GM21825 (cell line): ENCODE data around the gene TUBGCP5.
"Not testable (repeated sequence)": the region's sequence is repeated elsewhere in the genome, so short reads cannot be mapped to it uniquely, and the experiment has no call there.

ENCODE experiments used
- ATAC-seq: cut with Tn5 transposase; IDR thresholded peaks from one replicate; pipeline ENCODE4 v1.9.1; 2021; ENCODE audit warnings: mild to moderate bottlenecking, moderate library complexity; ENCODE audit not compliant: unreplicated experiment

Gene TUBGCP5

DNA sequence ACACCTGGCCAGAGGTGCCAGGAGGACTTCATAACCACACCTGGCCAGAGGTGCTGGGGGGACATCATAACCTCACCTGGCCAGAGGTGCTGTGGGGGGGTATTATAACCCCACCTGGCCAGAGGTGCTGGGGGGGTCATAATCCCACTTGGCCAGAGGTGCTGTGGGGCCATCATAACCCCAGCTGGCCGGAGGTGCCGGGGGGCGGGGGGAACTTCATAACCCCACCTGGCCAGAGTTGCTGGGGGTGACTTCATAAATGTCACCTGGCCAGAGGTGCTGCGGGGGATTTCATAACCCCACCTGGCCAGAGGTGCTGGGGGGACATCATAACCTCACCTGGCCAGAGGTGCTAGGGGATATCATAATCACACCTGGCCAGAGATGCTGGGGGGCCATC lies 4.2 kb upstream of the TUBGCP5 start:
- ATAC-seq, result not testable (repeated sequence)

DNA sequence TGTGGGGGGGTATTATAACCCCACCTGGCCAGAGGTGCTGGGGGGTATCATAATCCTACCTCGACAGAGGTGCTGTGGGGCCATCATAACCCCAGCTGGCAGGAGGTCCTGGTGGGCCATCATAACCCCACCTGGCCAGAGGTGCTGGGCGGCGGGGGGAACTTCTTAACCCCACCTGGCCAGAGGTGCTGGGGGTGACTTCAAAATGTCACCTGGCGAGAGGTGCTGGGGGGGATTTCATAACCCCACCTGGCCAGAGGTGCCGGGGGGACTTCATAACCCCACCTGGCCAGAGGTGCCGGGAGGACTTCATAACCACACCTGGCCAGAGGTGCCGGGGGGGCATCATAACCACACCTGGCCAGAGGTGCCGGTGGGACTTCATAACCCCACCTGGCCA lies 2.4 kb upstream of the TUBGCP5 start:
- not testable (repeated sequence) for ATAC-seq

DNA sequence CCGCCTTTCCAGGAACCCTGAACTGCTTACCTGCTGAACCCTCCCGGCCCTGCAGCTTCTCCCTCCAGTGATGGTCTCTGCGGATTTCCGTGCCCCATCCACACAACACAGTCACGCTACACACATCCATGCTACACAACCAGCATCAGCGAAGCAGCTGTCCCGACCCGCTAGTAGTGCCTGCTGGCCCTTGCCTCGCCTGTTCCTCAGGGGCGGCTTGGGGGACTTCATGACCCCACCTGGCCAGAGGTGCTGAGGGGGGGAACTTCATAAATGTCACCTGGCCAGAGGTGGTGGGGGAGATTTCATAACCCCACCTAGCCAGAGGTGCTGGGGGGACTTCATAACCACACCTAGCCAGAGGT lies 530 bp upstream of the TUBGCP5 start:
- ATAC-seq, result no peak

DNA sequence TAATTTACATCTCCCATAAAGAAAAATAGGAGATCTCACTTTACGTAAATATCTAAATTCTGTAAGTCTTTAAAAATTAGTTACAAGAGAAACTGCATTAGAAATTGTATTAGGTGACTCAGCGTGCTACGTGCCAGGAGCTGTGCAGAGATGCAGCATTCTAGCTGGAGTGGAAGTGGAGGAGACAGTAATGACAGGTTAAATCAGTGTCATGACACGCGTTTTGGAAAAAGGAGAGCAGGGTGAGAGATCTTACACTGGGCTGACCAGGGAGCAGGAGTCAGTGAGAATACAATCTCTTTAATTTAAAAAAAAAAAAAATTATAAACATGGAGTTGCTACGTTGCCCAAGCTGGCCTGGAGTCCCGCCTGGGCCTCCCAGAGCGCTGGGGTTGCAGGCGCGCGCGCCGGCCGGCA lies 635 bp downstream of the TUBGCP5 start:
- peak; percentile 6 for ATAC-seq

DNA sequence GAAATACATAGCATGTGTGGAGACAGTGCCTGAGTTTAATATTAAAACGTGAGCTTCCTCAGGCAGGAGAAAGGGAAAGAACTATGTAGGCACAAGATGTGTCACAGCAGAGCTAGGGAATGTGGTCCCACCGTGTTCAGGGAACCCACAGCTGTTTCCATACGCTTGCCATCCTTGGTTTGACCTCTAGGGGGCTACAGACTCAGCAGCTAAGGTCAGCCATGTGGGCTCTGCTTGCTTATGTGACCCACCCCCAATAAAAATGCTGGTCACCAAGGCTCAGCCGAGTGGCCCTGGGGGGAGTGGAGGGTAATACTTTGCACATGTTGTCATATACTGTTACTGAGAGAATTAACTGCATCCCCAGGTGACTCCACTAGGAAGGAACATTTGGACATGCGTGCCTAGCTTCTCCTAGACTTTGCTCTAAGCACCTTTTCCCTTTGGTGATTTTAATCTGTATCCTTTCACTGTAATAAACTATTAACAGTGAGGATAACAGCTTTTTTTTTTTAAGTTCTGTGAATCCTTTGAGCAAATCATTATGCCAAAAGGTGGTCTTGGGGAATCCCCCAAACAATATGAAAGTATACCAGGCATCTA lies 3.3 kb downstream of the TUBGCP5 start:
- ATAC-seq, result no peak

DNA sequence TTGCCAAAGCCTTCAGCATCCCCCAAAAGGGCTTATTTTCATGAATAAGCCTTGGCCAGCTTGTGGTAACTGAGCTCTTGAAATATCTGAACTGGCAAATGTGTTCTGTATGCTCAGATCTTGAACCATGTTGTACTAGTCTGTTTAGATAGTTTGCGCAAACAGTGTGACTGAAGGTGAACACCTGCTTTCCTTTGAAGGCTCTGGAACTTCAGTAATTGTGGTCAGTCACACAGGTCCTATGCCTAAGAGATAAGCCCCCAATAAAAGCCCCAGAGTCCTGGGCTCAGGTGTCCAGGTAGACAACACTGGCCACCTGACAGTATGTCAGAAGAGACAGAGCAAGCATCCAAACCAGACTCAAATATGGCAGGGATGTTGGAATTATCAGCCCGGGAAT lies 5.4 kb downstream of the TUBGCP5 start:
- no peak for ATAC-seq

DNA sequence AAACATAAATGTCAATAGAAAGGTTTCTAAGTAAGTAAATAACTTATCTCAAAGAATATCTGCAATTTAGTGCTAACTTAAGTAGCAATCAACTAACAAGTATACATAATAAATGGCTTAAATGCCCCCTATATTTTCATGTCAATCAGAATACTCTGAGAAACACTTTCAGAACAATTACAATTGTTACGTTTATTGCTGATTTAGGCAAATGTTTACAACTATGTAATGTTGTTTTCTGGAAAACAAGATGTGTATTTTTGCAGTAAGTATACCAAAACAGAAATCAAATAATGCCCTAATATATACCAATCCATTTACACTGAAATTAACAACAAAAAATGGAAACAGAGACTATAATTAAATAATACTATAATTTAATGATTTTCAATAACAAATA lies 13.2 kb downstream of the TUBGCP5 start:
- ATAC-seq, result no peak

DNA sequence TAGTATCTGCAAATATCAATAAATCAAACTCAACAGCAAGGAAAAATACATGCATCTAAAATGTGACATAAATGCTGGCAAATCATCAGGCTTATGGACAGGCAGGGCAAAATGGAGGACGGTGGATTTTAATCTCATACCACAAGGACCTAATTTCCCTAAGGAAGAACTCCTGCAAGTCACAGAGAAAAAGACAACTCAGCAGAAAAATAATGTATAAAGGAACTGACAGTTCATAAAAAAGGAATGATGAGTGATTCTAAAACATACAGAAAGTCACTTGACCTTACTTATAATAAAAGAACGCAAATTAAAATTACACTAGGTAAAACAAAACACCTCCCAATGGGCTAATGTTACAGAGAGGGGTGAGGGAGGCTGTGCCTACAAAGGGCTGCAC lies 17.2 kb downstream of the TUBGCP5 start:
- ATAC-seq, result no peak

DNA sequence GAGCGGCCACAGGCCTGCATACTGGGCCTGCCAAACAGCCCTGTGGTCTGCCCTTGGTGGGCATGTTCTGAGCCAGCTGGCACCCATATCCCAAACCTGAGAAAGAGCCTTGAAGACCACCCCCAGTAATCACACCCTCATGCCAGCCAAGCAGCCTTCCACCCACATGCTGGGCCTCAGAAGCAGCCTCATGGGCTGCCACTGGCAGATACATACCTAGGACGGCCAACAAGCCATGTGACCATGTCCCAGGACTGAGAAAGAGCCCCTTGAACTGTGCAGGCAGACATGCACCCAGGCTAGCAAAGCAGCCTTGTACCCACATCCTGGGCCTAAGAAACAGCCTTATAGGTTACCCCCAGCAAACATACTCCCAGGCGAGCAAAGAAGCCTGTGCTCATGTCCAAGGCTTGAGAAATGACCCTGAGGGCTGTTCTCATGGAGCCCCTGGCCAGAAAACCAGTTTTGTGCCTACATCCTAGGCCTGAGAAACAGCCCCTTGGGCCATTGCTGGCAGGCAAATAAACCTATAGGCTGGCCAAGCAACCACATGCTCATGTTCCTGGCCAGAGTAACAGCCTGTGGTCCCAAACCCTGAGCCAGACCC lies 24.9 kb downstream of the TUBGCP5 start:
- ATAC-seq, result no peak

DNA sequence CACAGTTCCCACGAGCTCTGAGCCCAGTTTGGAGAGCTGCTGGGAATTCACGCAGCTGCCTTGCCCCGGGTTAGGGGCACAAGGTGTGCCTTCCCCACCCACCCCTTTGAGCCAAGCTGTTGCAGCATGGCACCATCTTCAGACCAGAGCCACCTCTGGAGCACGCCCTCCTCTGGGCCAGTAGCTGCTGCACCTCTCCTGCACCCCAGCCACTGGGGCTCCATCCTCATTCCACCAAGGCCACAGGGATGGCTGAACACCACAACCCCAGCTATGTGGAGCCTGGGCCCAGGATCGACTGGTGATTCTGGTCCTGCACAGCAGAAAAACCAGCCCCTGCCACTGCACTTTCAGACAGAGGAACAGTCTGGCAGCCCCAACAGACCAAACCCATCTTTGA lies 25.7 kb downstream of the TUBGCP5 start:
- no peak for ATAC-seq

DNA sequence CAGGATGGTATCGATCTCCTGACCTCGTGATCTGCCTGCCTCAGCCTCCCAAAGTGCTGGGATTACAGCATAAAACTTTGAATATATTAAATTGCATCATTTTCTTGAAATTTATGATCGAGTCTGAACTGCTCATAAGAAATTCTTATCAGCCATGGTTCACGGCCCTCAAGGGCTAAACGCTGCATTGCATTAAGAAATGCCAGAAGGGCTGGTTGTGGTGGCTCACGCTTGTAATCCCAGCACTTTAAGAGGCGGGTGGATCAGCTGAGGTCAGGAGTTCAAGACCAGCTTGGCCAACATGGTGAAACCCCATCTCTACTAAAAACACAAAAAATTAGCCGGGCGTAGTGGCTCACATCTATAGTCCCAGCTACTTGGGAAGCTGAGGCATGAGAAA lies 26.8 kb downstream of the TUBGCP5 start:
- ATAC-seq, result not testable (repeated sequence)

DNA sequence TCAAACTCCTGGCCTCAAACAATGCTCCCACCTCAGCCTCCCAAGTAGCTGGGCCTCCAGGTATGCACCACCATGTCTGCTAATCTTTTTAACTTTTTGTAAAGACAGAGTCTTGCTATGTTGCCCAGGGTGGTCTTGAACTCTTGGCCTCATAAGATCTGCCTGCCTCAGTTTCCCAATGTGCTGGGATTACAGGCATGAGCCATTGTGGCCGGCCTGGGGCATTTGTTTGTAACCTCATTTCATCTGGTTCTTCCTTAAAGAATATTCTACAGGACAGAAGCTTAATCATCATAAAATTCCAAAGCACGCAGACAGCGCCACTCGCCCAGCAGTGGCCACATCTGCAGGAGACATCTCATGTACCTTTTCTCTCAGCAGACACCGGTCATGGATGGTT lies 35.6 kb downstream of the TUBGCP5 start:
- no peak for ATAC-seq

DNA sequence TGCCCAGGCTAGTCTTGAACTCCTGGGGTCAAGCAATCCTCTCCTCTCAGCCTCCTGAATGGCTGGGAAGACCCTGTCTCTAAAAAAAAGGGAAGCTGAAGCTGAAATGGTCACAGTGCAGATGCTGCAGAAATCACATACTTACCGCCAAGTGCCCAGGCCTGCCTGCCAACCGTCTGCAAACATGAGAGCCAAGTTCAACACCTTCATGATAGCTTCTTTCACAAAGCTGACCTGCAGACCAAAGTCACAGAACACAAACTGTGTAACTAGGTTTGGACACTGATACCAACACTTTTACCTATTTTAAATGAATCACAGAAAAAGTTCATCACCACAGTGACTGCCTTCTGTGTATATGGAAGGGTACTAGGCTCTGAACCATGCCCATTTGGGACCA lies 36.4 kb downstream of the TUBGCP5 start:
- no peak for ATAC-seq

DNA sequence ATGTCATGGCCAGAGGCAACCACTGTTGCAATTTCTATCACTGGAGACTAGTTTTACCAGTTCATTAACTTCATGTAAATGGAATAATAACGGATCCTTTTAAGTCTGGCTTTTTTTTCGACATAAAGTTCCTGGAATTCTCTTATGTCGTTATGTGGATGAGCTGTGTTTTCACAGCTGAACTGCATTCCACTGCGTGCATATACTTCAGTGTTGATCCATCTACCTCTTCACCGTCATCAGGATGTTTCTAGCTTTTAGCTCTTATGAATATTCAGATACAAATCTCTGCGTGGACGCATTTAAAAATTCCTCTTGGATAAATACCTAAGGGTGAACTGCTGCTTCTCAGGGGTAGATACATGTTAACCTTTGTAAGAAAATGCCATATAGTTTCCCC lies 43.6 kb downstream of the TUBGCP5 start:
- no peak for ATAC-seq

DNA sequence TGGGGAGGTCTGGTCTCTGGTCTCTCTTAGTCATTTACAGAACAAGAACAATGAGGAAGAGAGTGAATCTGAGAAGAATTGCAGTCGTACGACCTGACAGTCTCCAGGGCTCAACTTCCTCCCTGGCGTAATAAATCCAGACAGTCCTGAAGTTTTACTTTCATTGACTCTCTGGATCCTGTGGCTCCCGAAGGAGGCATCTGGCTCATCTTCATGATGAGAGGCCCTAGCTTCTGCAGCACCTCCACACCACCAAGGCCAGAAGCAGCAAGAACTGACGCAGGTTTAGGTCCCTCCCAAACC lies 47.4 kb downstream of the TUBGCP5 start:
- ATAC-seq, result no peak

DNA sequence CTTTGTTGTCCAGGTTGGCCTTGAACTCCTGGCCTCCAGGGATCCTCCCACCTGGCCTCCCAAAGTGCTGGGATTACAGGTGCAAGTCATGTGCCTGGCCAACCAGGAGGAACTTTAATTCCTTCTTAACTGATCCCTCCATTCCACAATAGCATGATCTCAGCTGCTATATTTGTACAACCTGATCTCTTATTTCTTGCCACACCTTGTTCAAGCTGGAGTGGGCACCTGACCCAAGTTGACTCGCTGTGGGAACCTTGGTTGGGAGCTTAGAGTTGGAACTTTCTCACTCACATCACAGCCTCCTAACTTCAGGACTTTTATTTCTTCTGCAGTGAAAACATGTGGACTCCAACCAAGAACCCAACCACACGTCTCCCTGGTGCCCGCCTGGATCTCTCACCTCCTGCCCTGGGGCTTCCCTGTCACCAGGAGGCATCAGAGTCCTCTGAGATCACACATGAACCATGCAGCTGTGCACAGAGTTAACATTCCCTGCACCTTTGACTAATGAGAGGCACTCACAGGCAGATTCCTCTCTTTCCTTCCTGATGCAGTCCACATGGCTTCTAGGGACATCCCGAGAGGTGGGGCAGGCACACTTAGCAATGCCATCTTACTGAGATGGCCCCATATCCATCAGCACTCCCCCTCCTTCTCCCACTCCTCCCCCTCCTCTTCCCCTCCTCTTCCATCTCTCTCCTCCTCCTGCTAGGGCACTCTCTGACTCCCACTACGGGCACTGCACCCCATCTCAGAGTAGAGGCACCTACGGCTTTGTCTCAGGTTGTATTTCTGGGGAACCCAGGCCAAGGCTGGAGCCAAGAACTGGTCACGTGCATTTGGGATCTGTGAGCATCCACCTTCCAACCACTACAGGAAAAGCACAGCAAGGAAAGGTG lies 49.5 kb downstream of the TUBGCP5 start:
- no peak for ATAC-seq

DNA sequence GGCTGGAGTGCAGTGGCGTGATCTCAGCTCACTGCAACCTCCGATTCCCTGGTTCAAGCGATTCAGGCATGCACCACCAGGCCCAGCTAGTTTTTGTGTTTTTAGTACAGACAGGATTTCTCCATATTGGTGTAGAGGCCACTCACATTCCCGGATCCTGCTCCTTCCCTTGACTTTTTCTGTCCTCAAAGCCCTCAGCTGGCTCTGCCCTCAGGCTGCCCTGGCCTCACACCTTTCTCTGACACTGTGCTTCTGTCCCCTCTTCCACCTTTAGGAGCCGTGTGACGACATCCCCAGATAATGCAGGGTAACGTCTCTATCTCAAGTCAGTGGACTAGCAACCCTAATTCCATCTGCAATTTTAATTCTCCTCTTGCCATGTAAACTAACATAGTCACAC lies 50.6 kb downstream of the TUBGCP5 start:
- ATAC-seq, result no peak

DNA sequence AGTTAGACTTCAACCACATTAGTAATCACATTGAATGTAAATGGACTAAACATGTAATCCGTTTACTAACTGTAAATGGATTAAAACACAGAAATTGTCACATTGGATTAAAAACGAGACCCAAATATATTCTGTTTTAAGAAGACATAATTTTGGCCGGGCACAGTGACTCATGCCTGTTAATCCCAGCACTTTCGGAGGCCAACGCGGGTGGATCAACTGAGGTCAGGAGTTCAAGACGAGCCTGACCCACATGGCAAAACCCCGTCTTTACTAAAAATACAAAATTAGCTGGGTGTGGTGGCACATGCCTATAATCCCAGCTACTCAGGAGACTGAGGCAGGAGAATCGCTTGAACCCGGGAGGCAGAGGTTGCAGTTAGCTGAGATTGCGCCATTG lies 57.4 kb downstream of the TUBGCP5 start:
- not testable (repeated sequence) for ATAC-seq

DNA sequence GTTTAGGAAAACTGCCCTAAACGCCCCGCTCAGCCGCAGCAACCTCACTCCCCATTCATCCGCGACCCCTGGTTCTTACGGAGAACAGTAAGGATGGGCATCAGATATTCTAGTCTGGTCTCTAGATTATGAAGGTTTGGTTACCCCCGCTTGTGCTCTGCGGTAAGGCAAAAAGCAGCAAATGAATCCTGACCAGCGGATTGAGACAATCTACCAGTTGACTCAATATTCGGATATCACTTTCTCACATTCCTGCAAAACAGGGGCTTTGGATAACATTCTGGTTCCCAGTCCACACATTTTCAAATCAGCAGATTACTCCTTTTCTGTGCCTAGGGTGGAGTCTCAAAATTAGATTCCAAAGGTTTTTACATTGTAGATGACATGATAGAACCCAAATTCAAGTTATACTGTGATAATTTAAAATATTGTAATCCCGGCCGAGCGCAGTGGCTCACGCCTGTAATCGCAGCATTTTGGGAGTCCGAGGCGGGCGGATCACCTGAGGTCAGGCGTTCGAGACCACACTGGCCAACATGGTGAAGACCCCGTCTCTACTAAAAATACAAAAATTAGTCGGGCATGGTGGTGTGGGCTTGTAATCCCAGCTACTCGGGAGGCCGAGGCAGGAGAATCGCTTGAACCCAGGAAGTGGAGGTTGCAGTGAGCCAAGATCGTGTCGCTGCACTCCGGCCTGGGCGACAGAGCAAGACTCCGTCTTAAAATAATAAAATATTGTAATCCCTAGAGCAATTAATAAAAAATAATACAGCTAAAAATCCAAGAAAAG lies 58.1 kb downstream of the TUBGCP5 start:
- no peak for ATAC-seq

DNA sequence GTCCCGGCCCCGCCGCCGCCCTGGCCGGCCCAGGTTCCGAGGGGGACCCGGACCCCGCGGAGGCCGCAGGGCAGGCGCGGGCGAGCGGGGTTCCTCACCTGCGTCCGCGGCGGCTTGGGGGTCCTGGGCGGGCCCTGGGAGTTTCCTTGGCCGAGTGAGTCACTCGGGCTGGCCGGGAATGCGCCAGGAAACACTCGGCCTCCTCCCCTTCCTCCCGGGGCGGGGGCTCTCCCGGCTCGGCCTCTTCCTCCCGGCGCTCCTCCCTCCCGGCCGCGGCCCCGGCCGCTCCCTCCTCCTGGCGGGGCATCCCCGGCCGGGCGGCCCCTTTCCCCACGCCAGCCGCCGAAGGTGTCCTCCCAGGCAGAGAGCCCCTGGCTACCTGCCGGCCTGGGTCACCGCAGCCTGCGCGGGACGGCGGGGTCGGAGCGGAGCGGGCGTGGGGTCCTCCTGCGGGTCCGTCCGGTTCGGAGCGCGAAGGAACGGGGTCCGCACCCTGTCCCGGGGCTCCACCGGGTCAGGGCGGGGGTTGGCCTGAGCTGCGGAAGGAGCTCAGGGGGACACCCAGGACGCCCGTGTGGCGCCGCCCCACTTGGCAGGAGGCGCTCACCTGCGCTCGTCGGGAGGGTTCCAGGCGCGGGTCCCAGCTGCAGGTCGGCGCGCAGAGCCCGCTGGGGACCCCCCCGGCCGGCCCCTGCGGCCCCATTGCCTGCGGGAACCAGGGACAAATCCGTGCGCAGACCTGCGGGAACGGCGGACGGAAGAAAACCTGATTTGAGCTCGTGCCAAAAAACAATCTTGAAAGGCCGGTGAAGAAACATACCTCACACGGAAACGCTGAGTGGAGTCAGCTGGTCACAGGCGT lies 58.9 kb downstream of the TUBGCP5 start, which contains the start of gene CYFIP1:
Gene CYFIP1, minus strand, starts transcription at position 180 of the 862 bp plus-strand sequence. CDS start 33,083 bp downstream, outside the sequence.
- ATAC-seq, result peak; percentile 70
